SJCRH30 (cell line): ENCODE results near the gene ETV6. TPM values are rescaled to one million over a fixed set of nuclear protein-coding genes. Genes with fewer than 3 reads are reported as not detected.

Experiments used
- DNase-seq, 2 experiments: peaks; one replicate each; pipeline ENCODE4 v3.0.0-alpha.2; 2015 to 2020
- H3K27ac ChIP-seq: fragments of 250-450 bp; sonication (Bioruptor Pico); 2 replicates; pipeline ENCODE4 v1.5.1; 2020; ENCODE audit warnings: mild to moderate bottlenecking, moderate library complexity
- H3K27me3 ChIP-seq: fragments of 250-450 bp; sonication (Bioruptor Pico); 2 replicates; pipeline ENCODE4 v1.5.1; 2020; ENCODE audit warnings: mild to moderate bottlenecking, moderate library complexity
- H3K36me3 ChIP-seq: fragments of 250-450 bp; sonication (Bioruptor Pico); 2 replicates; pipeline ENCODE4 v1.5.1; 2020; ENCODE audit warnings: mild to moderate bottlenecking, moderate library complexity
- H3K4me1 ChIP-seq: fragments of 250-450 bp; sonication (Bioruptor Pico); 2 replicates; pipeline ENCODE4 v1.5.1; 2020; ENCODE audit warnings: mild to moderate bottlenecking, moderate library complexity
- H3K4me3 ChIP-seq: fragments of 250-450 bp; sonication (Bioruptor Pico); 2 replicates; pipeline ENCODE4 v1.5.1; 2020; ENCODE audit warnings: mild to moderate bottlenecking, moderate library complexity
- H3K9me3 ChIP-seq: fragments of 250-450 bp; sonication (Bioruptor Pico); replicated peaks from 2 replicates; pipeline ENCODE4 v1.5.1; 2020; ENCODE audit warnings: mild to moderate bottlenecking, moderate library complexity
- total RNA-seq: library from RNA; depleted of rRNA; stranded (reverse); fragments of >200 nt; shearing (Covaris generic); gene quantifications from 2 replicates; pipeline ENCODE4 v1.2.3, GENCODE V29; 2014

ETV6 gene
- total RNA-seq, 1 experiment from 2014 or later: 5.6 TPM

DNA sequence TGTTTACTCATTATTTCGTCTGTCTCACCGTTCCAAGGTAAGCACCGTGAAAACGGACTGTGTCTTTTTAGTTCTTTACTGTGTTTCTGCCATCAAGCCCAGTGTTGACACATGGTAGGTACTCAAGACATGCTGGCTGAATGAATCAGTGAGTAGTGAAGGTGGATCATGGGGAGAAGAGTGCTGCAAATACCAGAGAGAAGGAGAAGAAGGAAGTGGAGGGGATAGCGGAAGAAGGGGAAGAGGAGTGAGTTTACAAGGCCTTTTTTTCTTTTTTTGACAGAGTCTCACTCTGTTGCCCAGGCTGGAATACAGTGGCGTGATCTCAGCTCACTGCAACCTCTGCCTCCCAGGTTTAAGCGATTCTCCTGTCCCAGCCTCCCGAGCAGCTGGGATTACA, 54.6 kb downstream of the ETV6 start:
- H3K9me3 ChIP-seq: no peaks in the 10 kb centered on the region
- no peak overlapping the region for H3K27ac ChIP-seq
- H3K36me3 ChIP-seq: no peaks in the 10 kb centered on the region
- H3K27me3 ChIP-seq: no peaks in the 10 kb centered on the region
- no peak overlapping the region for H3K4me3 ChIP-seq
- H3K4me1 ChIP-seq: no peaks in the 10 kb centered on the region
- no peak for DNase-seq

DNA sequence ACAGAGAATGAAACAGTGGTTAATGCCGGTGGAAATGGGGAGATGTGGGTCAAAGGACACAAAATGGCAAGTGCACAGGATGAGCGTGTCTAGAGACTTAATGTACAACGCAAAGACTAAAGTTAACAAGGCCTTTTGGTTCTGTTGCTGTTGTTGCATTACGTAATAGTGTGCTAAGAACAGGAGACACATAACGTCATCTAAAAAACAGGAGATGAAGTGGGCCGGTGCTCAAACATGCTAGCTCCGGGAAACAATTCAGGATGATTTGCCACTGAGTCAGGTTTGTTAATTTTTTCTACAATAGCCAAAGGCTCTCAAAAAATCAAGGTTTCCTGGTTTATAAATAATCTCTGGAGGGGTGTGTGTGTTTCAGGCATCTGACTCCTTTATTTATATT, 55.5 kb downstream of the ETV6 start:
- DNase-seq: no peak
- Histone ChIP-seq H3K4me3 (no peak overlapping the region), H3K27me3 (no peaks in the 10 kb centered on the region), H3K9me3 (no peaks in the 10 kb centered on the region), H3K27ac (no peak overlapping the region), H3K4me1 (no peaks in the 10 kb centered on the region), H3K36me3 (no peaks in the 10 kb centered on the region)

DNA sequence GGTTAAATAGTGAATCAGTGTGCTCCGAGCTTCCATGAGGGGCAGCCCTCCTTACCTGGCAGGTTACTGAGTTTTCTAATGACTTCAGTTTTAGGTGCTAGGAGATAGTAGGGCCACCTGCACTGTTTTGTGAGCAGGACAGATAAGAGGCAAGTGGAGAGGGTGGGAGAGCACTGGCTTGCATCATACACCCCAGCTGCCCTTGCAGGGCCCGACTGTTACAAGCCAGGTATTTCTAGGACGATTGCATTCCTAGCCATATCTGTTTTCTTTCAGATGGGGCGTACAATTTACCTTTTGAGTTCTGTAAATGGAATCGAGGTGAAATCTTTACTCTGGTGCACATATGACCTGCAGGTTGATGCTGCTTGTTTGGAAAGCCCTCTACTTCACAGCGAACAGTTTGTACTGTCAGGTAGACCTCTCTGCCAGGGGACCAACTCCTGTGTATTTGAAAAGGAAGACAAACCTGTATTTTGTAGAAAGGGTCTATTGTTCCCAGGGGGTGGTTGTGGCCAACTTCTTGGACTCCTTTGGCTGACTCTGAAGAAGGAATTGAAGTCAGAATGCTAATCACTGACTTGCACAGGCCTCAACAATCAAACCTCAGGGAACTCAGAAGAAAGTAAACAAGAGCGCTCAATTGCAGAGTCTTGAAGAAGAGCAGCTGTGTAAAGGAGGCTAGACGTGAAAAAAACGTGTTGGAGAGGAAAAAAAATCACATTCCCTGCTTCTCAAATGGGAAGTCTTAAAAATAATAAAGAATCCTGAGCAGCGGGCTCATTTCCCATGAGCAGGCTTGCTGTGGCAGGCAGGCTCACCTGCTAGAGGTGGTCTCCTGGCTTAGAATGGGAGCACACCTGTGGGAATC, 57.3 kb downstream of the ETV6 start:
- H3K27ac ChIP-seq: no peak overlapping the region
- DNase-seq: no peak
- H3K27me3 ChIP-seq: no peaks in the 10 kb centered on the region
- H3K4me1 ChIP-seq: no peaks in the 10 kb centered on the region
- H3K36me3 ChIP-seq: no peaks in the 10 kb centered on the region
- no peak overlapping the region for H3K4me3 ChIP-seq
- no peaks in the 10 kb centered on the region for H3K9me3 ChIP-seq

DNA sequence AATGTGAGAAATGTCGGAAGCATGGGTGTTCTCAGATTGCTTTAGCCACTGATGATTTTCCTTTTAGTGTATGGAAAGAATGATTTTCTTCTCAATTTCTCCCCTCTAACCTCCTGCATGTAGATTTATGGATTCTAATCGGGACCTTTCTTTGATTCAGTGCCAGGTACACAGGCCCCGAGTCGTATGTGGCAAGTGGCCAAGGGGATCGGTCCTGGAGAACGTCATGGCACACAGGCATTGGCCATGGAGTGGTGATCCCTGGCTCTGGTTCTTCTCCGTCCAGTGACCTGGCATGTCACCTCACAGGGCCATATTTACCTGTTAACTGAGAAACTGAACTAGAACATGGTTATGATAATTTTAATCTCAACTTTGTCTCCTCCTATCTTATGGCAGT, 58.1 kb downstream of the ETV6 start:
- no peak for DNase-seq
- Histone ChIP-seq H3K27ac (no peak overlapping the region), H3K27me3 (no peaks in the 10 kb centered on the region), H3K9me3 (no peaks in the 10 kb centered on the region), H3K4me3 (no peak overlapping the region), H3K36me3 (no peaks in the 10 kb centered on the region), H3K4me1 (no peaks in the 10 kb centered on the region)

DNA sequence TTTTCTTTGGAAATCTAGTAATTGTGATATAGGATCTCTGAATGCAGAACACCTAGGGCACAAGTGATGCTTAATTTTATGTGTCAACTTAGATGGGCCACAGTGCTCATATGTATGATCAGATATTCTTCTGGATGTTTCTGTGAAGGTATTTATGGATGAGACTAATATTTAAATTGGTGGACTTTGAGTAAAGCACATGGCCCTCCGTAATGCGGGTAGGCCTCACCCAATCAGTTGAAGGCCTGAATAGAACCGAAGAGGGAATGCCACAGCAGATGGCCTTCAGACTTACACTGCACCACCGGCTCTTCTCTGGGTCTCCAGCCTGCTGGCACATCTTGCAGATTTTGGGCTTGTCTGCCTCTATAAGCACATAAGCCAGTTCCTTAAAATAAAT, 60.0 kb downstream of the ETV6 start:
- no peaks in the 10 kb centered on the region for H3K27me3 ChIP-seq
- no peaks in the 10 kb centered on the region for H3K36me3 ChIP-seq
- H3K4me3 ChIP-seq: no peak overlapping the region
- DNase-seq: no peak
- no peaks in the 10 kb centered on the region for H3K4me1 ChIP-seq
- H3K27ac ChIP-seq: no peak overlapping the region
- H3K9me3 ChIP-seq: no peaks in the 10 kb centered on the region

DNA sequence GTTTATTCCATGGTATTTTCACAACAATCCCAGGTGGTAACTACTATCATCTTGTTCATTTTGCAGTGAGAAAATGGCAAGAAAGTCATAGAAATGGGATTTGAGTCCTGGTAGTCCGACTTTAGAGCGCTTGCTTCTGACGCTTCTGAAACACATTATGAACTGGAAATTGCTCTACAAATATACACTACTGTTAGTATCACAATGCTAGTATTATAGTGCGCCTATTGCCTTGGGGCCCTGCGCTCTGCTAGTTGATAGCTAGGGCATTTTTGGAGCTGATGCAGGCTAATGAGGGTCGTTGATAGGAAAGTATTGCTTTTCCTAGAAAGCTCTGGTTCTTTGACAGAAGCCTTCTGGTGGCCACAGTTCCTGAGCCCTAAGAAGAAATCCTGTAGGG, 61.0 kb downstream of the ETV6 start:
- no peak overlapping the region for H3K27ac ChIP-seq
- H3K27me3 ChIP-seq: no peaks in the 10 kb centered on the region
- no peaks in the 10 kb centered on the region for H3K4me1 ChIP-seq
- no peak for DNase-seq
- H3K36me3 ChIP-seq: no peaks in the 10 kb centered on the region
- no peak overlapping the region for H3K4me3 ChIP-seq
- no peaks in the 10 kb centered on the region for H3K9me3 ChIP-seq

DNA sequence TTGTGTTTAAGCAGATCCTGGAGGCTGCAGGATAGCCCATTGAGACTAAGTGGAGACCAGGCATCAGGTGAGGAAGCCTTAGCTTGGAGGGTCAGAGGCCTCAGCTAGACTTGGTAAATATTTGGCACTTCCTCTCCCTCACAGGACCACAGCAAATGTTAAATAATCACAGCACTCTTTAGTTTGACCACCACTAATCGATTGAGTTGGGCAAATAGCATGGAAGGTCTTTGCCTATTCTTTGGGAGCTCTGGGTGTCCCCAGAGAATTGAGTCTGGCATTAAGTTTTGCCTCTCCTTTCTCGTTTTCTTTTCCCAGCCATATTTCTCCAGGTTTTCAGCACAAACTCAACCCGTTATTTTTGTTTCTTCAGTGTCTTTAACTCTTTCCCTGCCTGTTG, 61.4 kb downstream of the ETV6 start:
- Histone ChIP-seq H3K27ac (no peak overlapping the region), H3K9me3 (no peaks in the 10 kb centered on the region), H3K27me3 (no peaks in the 10 kb centered on the region), H3K4me3 (no peak overlapping the region), H3K36me3 (no peaks in the 10 kb centered on the region), H3K4me1 (no peaks in the 10 kb centered on the region)
- no peak for DNase-seq

DNA sequence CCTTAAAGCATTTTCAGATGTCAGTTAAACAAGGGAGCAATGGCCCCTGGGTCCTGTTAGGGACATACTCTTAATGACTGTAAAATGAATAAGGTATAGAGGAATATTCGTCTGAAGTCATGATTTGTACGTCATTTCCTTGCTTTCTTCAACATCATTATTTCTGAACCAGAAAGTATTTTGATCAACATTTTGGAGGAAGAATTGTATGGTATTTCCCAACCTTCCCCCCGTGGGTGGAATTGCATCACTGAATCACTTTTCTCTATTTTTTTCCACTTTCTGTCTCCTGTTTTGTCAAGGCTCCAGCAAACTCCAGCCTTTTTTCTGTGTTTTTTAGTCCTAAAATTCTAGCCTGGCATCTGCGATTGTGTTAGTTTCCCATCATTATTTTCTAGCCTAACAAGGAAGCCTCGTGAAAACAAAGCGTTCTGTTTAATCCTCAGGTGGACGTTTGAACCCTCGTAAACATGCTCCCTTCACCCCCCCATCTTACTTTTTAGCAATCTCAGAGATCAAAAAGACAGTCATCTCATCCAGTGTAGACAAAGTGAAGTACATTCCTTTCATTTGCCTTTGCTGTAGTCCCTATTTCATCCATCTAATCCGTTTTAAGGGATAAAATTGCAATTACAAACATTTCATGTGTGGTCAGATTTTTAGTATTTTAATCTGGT, 62.3 kb downstream of the ETV6 start:
- Histone ChIP-seq H3K4me1 (no peaks in the 10 kb centered on the region), H3K27ac (no peak overlapping the region), H3K4me3 (no peak overlapping the region), H3K9me3 (no peaks in the 10 kb centered on the region), H3K27me3 (no peaks in the 10 kb centered on the region), H3K36me3 (no peaks in the 10 kb centered on the region)
- no peak for DNase-seq

DNA sequence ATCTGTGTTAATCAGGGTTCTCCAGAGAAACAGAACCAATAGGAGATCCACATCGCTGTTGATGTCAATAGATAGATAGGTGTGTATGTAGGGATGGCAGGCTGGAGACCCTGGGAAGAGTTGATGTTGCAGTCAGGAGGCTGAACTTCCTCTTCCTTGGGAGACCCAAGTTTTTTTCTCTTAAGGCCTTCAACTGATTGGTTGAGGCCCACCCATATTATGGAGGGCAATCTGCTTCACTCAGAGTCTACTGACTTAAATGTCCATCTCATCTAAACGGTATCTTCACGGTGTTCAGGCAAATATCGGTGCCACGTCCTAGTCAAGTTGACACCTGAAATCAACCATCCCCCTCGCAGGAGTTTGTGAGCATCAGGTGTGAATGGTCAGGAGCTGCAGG, 63.0 kb downstream of the ETV6 start:
- Histone ChIP-seq H3K36me3 (no peaks in the 10 kb centered on the region), H3K4me1 (no peaks in the 10 kb centered on the region), H3K27ac (no peak overlapping the region), H3K4me3 (no peak overlapping the region), H3K27me3 (no peaks in the 10 kb centered on the region), H3K9me3 (no peaks in the 10 kb centered on the region)
- DNase-seq: no peak

DNA sequence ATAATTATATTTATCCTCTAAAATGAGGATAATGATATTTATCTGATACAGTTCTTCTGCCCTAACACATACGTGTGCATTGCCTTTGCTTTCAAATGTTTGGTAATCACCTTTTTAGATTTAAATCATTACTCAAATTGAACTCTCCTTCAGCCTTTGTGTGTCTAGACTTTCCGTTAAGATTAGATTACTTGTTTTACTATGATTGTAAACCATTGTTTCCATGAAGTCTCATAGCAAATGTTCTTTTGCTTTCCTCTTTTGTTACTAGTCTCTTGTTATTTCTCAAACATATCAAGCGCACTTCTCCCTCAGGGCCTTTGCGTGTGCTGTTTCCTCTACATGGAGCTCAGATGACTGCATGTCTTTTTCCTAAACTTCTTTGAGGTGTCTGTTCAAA, 63.7 kb downstream of the ETV6 start:
- Histone ChIP-seq H3K27ac (no peak overlapping the region), H3K4me1 (no peaks in the 10 kb centered on the region), H3K36me3 (no peaks in the 10 kb centered on the region), H3K4me3 (no peak overlapping the region), H3K27me3 (no peaks in the 10 kb centered on the region), H3K9me3 (no peaks in the 10 kb centered on the region)
- no peak for DNase-seq

DNA sequence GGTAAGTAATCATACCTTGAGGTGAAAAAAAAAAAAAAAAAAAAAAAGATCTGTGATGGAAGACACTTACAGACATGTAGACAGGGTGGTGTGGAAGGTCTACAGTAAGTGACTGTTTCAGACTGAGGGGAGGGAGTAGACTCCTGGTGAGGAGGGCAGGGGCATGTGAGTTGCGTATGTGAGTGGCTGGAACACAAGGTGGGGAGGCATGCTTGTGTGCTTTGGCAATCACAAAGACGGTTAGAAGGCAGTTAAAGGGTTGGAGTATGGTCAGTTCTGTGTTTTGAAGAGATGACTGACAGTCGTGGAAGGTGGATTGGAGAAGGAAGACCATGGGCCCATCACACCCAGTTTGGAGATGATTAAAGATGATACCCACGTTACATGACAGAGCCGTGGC, 65.2 kb downstream of the ETV6 start:
- H3K36me3 ChIP-seq: no peaks in the 10 kb centered on the region
- no peaks in the 10 kb centered on the region for H3K4me1 ChIP-seq
- H3K4me3 ChIP-seq: no peak overlapping the region
- no peak for DNase-seq
- no peak overlapping the region for H3K27ac ChIP-seq
- H3K27me3 ChIP-seq: no peaks in the 10 kb centered on the region
- H3K9me3 ChIP-seq: no peaks in the 10 kb centered on the region

DNA sequence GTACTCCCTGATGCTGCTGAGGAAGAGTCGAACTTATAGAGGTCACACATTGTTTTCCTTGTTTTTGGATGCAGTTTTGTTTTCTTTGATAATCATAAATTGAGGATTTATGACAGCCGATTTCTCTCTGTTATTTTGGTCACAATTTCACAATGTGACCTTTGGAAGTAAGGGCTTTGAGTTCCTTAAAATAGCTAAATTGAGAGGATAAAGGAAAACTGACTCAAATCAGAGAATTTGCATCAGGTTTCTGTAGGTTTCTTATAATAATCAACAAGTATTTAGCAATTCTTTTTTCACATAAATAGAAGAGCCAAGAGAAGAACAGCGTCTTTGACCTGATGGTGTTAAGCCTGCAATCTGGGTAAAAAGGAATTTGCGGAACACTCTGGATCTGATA, 66.1 kb downstream of the ETV6 start:
- no peak overlapping the region for H3K4me3 ChIP-seq
- no peak overlapping the region for H3K27ac ChIP-seq
- no peaks in the 10 kb centered on the region for H3K36me3 ChIP-seq
- H3K27me3 ChIP-seq: no peaks in the 10 kb centered on the region
- H3K4me1 ChIP-seq: no peaks in the 10 kb centered on the region
- no peaks in the 10 kb centered on the region for H3K9me3 ChIP-seq
- no peak for DNase-seq

DNA sequence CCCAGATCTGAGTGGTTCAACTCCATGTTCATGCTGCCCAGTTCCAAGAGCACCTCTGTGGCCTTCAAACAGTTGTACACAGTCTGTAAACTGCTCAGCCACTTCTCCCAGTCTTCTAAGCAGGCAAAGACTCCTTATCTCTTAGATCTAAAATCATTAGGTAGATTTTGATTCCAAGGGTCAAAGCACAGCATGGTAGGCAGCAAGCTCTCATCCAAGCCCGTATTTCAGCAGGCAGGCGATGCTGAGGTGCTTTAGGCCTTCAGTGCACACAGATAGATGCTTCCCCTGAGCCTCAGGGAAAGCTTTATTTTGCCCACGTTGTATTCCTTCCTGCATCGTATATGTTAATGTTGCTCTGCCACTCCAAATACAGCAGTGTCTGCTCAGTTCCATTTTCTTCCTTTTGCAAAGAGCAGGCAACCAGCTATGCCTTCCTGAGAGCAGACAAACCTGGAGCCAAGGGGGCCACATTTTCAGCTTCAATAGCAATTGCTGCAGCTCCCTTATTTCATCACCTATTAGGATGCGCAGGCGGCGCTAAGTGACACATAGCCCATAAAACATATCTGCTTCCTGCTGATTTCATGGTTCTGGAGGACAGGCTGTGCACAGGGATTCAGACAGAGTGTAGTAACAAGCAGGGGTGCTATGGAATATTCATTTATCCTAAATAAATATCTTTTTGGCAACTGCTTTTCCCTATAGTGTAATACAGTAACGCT, 67.5 kb downstream of the ETV6 start:
- no peaks in the 10 kb centered on the region for H3K36me3 ChIP-seq
- DNase-seq: no peak
- no peak overlapping the region for H3K27ac ChIP-seq
- H3K27me3 ChIP-seq: no peaks in the 10 kb centered on the region
- no peaks in the 10 kb centered on the region for H3K4me1 ChIP-seq
- H3K4me3 ChIP-seq: no peak overlapping the region
- no peaks in the 10 kb centered on the region for H3K9me3 ChIP-seq

DNA sequence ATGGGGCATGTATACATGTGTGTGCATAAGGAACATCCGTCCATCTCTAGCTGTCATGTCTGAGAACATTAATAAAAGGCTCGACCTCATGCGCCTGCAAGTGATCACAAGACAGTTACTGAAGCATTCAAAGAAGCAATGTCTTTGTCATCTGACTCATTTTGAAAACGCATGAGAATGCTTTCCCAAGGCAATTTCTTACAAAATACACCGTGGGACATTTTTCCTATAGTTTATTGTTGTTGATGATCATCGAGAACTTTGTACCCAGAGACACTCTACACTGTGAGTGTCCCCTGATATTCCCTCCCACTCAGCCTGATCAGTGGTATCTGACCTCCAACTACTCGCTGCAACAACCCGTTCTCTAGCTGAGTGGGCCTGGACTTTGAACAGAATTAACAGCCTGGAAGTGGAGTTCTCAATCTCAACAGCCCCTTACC, 68.1 kb downstream of the ETV6 start:
- Histone ChIP-seq H3K36me3 (no peaks in the 10 kb centered on the region), H3K27me3 (no peaks in the 10 kb centered on the region), H3K4me3 (no peak overlapping the region), H3K9me3 (no peaks in the 10 kb centered on the region), H3K27ac (no peak overlapping the region), H3K4me1 (no peaks in the 10 kb centered on the region)
- no peak for DNase-seq

DNA sequence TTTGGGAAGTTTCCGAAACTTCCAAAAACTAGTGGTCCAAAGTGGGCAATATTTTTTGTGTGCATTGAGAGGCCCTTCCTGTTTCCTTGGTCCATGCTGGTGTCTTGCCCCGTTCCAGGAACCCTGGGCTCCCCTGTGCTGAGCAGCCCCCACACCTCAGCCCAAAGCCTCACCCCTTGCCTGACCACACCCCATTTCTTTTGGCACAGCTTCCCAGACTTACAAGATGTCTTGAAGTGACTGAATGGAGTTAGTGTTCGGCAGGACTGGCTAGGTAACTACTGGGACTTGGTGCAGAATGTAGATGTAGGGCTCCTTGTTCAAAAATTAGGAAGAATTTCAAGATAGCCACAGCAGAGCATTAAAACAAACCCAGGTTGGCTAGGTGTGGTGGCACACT, 68.6 kb downstream of the ETV6 start:
- DNase-seq: no peak
- no peak overlapping the region for H3K27ac ChIP-seq
- H3K4me1 ChIP-seq: no peaks in the 10 kb centered on the region
- no peaks in the 10 kb centered on the region for H3K27me3 ChIP-seq
- no peaks in the 10 kb centered on the region for H3K36me3 ChIP-seq
- H3K4me3 ChIP-seq: no peak overlapping the region
- no peaks in the 10 kb centered on the region for H3K9me3 ChIP-seq
